Hepatocyte (in vitro differentiated cells): Measurements from ENCODE around the gene KCNK15. TPM values are rescaled to one million over a fixed set of nuclear protein-coding genes. Genes with fewer than 3 reads are reported as not detected.
A peak's percentile ranks its signal among the peaks of the same experiment; 100 is the strongest.

Experiments used
- DNase-seq: peaks from one replicate; pipeline ENCODE4 v3.0.0-alpha.2; 2016; ENCODE audit warnings: low spot score
- H2AFZ ChIP-seq: fragments of 200-600 bp; sonication (generic); 2 replicates; pipeline ENCODE4 v1.6.0; 2016; ENCODE audit warnings: antibody characterized with exemption, mild to moderate bottlenecking
- H3K27ac ChIP-seq: fragments of 200-600 bp; sonication (generic); 2 replicates; pipeline ENCODE4 v1.5.1; 2016; ENCODE audit warnings: mild to moderate bottlenecking
- H3K27me3 ChIP-seq: fragments of 200-600 bp; sonication (generic); 2 replicates; pipeline ENCODE4 v1.6.1; 2016
- H3K36me3 ChIP-seq: fragments of 200-600 bp; sonication (generic); replicated peaks from 2 replicates; pipeline ENCODE4 v1.5.1; 2016; ENCODE audit warnings: low read depth; ENCODE audit not compliant: insufficient read depth
- H3K4me1 ChIP-seq: fragments of 200-600 bp; sonication (generic); 2 replicates; pipeline ENCODE4 v1.5.1; 2016; ENCODE audit warnings: mild to moderate bottlenecking, moderate library complexity; ENCODE audit not compliant: insufficient read depth
- H3K4me2 ChIP-seq: fragments of 200-600 bp; sonication (generic); 2 replicates; pipeline ENCODE4 v1.6.0; 2016
- H3K4me3 ChIP-seq: fragments of 200-600 bp; sonication (generic); 2 replicates; pipeline ENCODE4 v1.5.1; 2016; ENCODE audit warnings: mild to moderate bottlenecking
- H3K79me2 ChIP-seq: fragments of 200-600 bp; sonication (generic); 2 replicates; pipeline ENCODE4 v1.6.0; 2017; ENCODE audit warnings: mild to moderate bottlenecking
- H3K9me2 ChIP-seq: fragments of 200-600 bp; sonication (generic); replicated peaks from 2 replicates; pipeline ENCODE4 v1.6.0; 2017; ENCODE audit warnings: mild to moderate bottlenecking; ENCODE audit not compliant: insufficient read depth
- H3K9me3 ChIP-seq: fragments of 200-600 bp; sonication (generic); 2 replicates; pipeline ENCODE4 v1.5.1; 2016; ENCODE audit warnings: low read depth, mild to moderate bottlenecking
- H4K20me1 ChIP-seq: fragments of 200-600 bp; sonication (generic); 2 replicates; pipeline ENCODE4 v1.6.0; 2016; ENCODE audit warnings: mild to moderate bottlenecking; ENCODE audit not compliant: insufficient read depth, poor library complexity, severe bottlenecking
- CTCF ChIP-seq: fragments of 200-600 bp; sonication (generic); IDR thresholded peaks from 2 replicates; pipeline ENCODE4 v1.5.1; 2016; ENCODE audit warnings: antibody characterized with exemption, mild to moderate bottlenecking; ENCODE audit not compliant: poor library complexity
- EZH2 ChIP-seq: fragments of 200-600 bp; sonication (generic); IDR thresholded peaks from 2 replicates; pipeline ENCODE4 v1.6.1; 2016; ENCODE audit warnings: antibody characterized with exemption, mild to moderate bottlenecking, borderline replicate concordance
- EZH2phosphoT487 ChIP-seq: fragments of 200-600 bp; sonication (generic); IDR thresholded peaks from one replicate; pipeline ENCODE4 v1.6.1; 2018; ENCODE audit warnings: antibody characterized with exemption, mild to moderate bottlenecking, low read depth, moderate library complexity; ENCODE audit not compliant: unreplicated experiment, severe bottlenecking
- WGBS: methylation state at CpG from one replicate; pipeline ENCODE4 v1.1.6; 2016; ENCODE audit warnings: low lambda C conversion rate; ENCODE audit errors: missing lambda C conversion rate; 5-methylcytosine and 5-hydroxymethylcytosine counted together
- polyA plus RNA-seq: library from polyadenylated mRNA; unstranded; fragments of >200 nt; fragmentation: Nextera tagmentation; extraction: Ambion mirVana; gene quantifications from 2 replicates; pipeline ENCODE4 v1.2.1, GENCODE V29; 2016
- total RNA-seq: library from RNA; depleted of rRNA; stranded (reverse); fragments of >200 nt; gene quantifications from 2 replicates; pipeline ENCODE4 v1.2.3, GENCODE V29; 2014

KCNK15 gene
- total and polyA plus RNA-seq, 2 experiments from 2014 or later: 1.7 to 4.3 TPM

DNA sequence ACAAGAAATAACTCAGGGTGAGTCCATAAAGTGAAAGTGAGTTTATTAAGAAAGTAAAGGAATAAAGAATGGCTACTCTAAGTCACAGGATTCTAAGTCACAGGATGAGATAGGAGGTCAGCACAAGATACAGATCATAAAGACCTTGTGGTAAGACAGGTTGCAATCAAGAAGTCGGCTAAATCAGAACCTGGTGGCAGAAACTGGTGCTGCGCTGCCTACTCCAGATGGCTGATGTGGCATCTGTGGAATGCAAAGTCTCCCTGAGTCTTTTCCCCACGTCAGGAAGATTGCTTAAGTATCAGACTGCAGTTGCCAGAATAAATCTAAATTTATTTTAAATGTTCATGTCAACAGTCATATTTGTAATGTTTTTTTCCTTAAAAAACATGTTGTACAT lies 10.7 kb upstream of the KCNK15 start:
- H3K36me3 ChIP-seq: no peaks in the 10 kb centered on the region
- H3K4me2 ChIP-seq: no peak overlapping the region
- peak; percentile 38 for DNase-seq
- H3K27ac ChIP-seq: no peak overlapping the region
- peaks cover 3% of the 10 kb centered on the region for H3K4me1 ChIP-seq
- H2AFZ ChIP-seq: no peak overlapping the region
- H3K27me3 ChIP-seq: no peaks in the 10 kb centered on the region
- 60% methylated on average over 3 of the region's 3 CpGs for WGBS
- H3K4me3 ChIP-seq: no peak overlapping the region
- TF ChIP-seq EZH2phosphoT487: no peak
- TF ChIP-seq EZH2: no peak
- no peak for TF ChIP-seq CTCF
- H3K79me2 ChIP-seq: no peaks in the 10 kb centered on the region
- no peaks in the 10 kb centered on the region for H3K9me2 ChIP-seq
- no peaks in the 10 kb centered on the region for H3K9me3 ChIP-seq
- H4K20me1 ChIP-seq: no peaks in the 10 kb centered on the region

GRCh38 chr20:44735816-44736169 lies 9.9 kb upstream of the KCNK15 start:
- no peaks in the 10 kb centered on the region for H4K20me1 ChIP-seq
- H3K4me1 ChIP-seq: peaks cover 3% of the 10 kb centered on the region
- H3K36me3 ChIP-seq: no peaks in the 10 kb centered on the region
- peak overlapping the region; percentile 17 for H3K27ac ChIP-seq
- no peak overlapping the region for H3K4me3 ChIP-seq
- H3K4me2 ChIP-seq: no peak overlapping the region
- H2AFZ ChIP-seq: peak overlapping the region; percentile 8
- H3K9me3 ChIP-seq: no peaks in the 10 kb centered on the region
- no peak for DNase-seq
- no peaks in the 10 kb centered on the region for H3K79me2 ChIP-seq
- whole genome bisulfite sequencing: 88% methylated on average over 4 of the region's 4 CpGs
- no peaks in the 10 kb centered on the region for H3K27me3 ChIP-seq
- TF ChIP-seq EZH2phosphoT487 (no peak), CTCF (no peak), EZH2 (no peak)
- no peaks in the 10 kb centered on the region for H3K9me2 ChIP-seq

DNA sequence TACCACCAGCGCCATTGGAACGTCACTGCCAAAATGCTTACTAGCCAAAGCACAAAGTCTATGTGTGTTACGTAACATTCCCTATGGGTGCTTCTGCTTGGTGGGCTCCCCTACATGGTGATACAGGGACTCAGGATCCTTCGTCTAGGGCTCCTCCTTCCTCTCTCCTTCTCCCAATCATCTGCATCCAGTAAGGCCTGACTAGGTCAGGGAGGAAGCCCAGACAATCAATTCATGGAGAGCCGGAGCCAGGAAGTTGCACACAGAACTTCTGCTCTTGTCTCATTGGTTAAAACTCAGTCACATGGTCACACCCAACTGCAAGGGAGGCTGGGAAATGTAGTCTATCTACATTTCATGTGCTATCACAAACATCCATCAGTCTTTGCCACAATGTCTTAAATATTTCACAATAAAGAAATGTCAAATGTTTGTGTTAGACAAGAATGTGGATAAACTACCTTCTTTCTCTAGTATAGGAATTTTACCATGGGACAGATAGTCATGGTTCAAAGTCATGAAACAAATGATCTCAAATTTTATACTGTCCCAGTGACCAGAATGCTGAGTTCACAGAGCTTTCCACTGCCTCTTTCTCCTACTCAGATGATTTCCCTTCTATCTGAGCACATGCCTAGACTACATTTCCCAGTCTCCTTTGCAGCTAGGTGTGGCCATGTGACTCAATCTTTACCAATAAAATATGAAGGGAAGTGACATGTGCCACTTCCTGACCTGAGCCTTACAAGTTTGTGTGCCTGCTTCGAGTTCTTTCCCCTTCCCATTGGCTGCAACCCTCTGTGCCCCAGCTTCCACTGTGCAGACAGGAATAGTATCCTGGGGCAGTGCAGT lies 9.3 kb upstream of the KCNK15 start:
- Histone ChIP-seq H3K4me3 (no peak overlapping the region), H3K36me3 (no peaks in the 10 kb centered on the region), H2AFZ (peak overlapping the region; percentile 8), H3K79me2 (no peaks in the 10 kb centered on the region), H3K4me2 (no peak overlapping the region), H4K20me1 (no peaks in the 10 kb centered on the region), H3K9me3 (no peaks in the 10 kb centered on the region), H3K27ac (peak overlapping the region; percentile 17), H3K9me2 (no peaks in the 10 kb centered on the region), H3K27me3 (no peaks in the 10 kb centered on the region), H3K4me1 (peaks cover 3% of the 10 kb centered on the region)
- 51% methylated on average over 6 of the region's 6 CpGs for WGBS
- DNase-seq: peak; percentile 78
- TF ChIP-seq EZH2phosphoT487 (no peak), EZH2 (no peak), CTCF (no peak)
